Lower leg skin (tissue), 4 donors: ENCODE data around the gene DND1. TPM values are rescaled to one million over a fixed set of nuclear protein-coding genes. Genes with fewer than 3 reads are reported as not detected.
A peak's percentile ranks its signal among the peaks of the same experiment; 100 is the strongest.
"Not testable (repeated sequence)": the region's sequence is repeated elsewhere in the genome, so short reads cannot be mapped to it uniquely, and the experiment has no call there.

Experiments used
- DNase-seq, 2 donors: peaks; one replicate each; pipeline ENCODE4 v3.0.0-alpha.2; 2019; ENCODE audit warnings: low spot score in 2 of 2
- H3K4me3 ChIP-seq: fragments of 200-600 bp; sonication (generic); 2 replicates; pipeline ENCODE4 v1.5.1; 2017; ENCODE audit warnings: mild to moderate bottlenecking, low read depth; ENCODE audit not compliant: poor library complexity, severe bottlenecking
- CTCF ChIP-seq, 3 donors: fragments of 450-650 bp; IDR thresholded peaks; one replicate each; pipeline ENCODE4 v1.5.1; 2016; ENCODE audit warnings: antibody characterized with exemption in 3 of 3, mild to moderate bottlenecking in 3 of 3, moderate library complexity in 2 of 3
- POLR2A ChIP-seq, 2 donors: fragments of 450-650 bp; IDR thresholded peaks; one replicate each; pipeline ENCODE4 v1.6.1; 2016 to 2017; ENCODE audit warnings: antibody characterized with exemption in 2 of 2, mild to moderate bottlenecking in 1 of 2, moderate library complexity in 1 of 2
- WGBS, 2 donors: methylation state at CpG; one replicate each; pipeline ENCODE4 v1.1.5; 2018; 5-methylcytosine and 5-hydroxymethylcytosine counted together
- intact Hi-C: fragments of 100-400 bp; cut with DNase I; formaldehyde crosslinking; loops from one replicate; pipeline ENCODE4 v1.15.0; 2023; ENCODE audit warnings: low total_unique reads
- total RNA-seq, 4 donors: library from RNA; depleted of rRNA; stranded (reverse); fragments of >200 nt; gene quantifications; one replicate each; pipeline ENCODE4 v1.1.0, GENCODE V29; 2016

DND1 gene
- total RNA-seq, 4 donors from 2014 or later: 0.49 to 0.94 (median 0.69) TPM

DNA sequence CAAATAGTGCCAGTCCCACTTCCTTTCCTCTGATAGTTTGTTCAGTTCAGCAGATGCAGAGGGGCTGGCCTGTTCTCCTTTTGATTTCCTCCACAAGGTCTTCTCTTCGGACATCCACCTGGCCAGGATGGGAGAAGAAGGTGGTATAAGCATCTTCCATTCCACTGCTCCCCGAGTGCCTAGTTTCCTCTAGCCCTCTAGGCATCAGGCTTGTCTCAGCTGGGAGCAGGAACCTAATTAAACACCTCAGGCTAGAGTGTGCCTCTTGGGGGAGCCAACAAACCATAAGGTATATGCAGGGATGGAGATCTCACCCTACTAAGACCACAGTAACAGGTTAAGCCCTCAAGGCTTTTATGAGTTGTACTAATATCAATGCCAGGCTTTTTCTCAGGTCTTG lies 835 bp upstream of the DND1 start:
- intact Hi-C loops: no loop called here
- 78 to 87% methylated on average over 2 of the region's 2 CpGs for WGBS, 2 donors

GRCh38 chr5:140672455-140673186 lies 755 bp downstream of the DND1 start:
- no peak for TF ChIP-seq CTCF (IDR thresholded peaks at IDR 0.05)
- no peak for TF ChIP-seq POLR2A (IDR thresholded peaks at IDR 0.05)
- intact Hi-C loops: no loop called here
- no peak for DNase-seq
- no peak overlapping the region for H3K4me3 ChIP-seq
- WGBS, 2 donors: 62 to 80% methylated on average over 23 to 53 of the region's 70 CpGs

More for the DNA sequence above, 835 bp upstream of the DND1 start:
- no peak overlapping the region for H3K4me3 ChIP-seq
- TF ChIP-seq CTCF (IDR thresholded peaks at IDR 0.05): no peak
- no peak for TF ChIP-seq POLR2A (IDR thresholded peaks at IDR 0.05)
- DNase-seq: no peak

- WGBS, 2 donors: 91 to 97% methylated on average over 2 to 4 of the region's 7 CpGs
- no peak for DNase-seq
- no peak overlapping the region for H3K4me3 ChIP-seq
- intact Hi-C loops: no loop called here
- no peak for TF ChIP-seq POLR2A (IDR thresholded peaks at IDR 0.05)
- no peak for TF ChIP-seq CTCF (IDR thresholded peaks at IDR 0.05)
Observed at GRCh38 chr5:140671472-140672125, 1.8 kb downstream of the DND1 start.

DNA sequence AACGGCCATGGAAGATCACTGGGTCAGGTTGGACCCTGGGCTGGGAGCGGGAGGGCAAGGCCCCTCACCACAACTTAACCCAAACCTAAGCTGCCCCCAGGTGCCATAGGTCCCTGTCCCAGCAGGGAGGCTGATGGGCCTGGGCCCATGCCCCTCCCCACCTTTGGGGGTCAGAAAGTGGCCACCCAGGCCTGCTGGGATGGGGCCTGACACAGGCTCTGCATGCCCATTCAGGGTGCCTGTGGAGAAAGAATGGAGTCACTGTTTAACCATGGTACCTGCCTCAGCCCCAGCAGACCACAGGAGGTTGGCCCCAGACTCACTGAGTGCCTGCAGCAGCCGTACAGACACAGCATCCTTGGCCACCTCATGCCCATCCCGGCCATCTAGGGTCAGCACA lies 2.3 kb downstream of the DND1 start:
- DNase-seq, H3K4me3 ChIP-seq, intact Hi-C loops: not testable (repeated sequence)
- WGBS, 2 donors: 100% methylated on average over 2 of the region's 4 CpGs

- peak; percentile 96 to 99 for DNase-seq
- 0 to 2% methylated on average over 47 to 53 of the region's 54 CpGs for WGBS, 2 donors
- intact Hi-C loops: no loop called here
- TF ChIP-seq CTCF (IDR thresholded peaks at IDR 0.05): no peak
- TF ChIP-seq POLR2A (IDR thresholded peaks at IDR 0.05): no peak
- peak within 1 kb of the TSS; percentile 84 for H3K4me3 ChIP-seq
Observed at GRCh38 chr5:140664359-140665119, 8.8 kb downstream of the DND1 start, which contains the start of gene WDR55. Gene WDR55, plus strand, starts transcription at chr5:140664904. Its CDS starts 9 bp downstream, at chr5:140664913.

DNA sequence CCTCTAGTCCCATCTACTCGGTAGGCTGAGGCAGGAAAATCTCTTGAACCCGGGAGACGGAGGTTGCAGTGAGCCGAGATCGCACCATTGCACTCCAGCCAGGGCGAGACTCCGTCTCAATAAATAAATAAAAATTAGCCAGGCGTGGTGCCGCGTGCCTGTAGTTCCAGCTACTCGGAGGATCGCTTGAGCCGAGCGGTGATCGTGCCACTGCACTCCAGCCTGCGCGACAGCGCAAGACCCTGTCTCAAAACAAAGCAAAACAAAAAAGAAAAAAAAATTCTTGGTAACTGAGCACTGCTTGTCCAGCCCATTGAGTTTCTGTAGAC lies 9.4 kb downstream of the DND1 start:
- TF ChIP-seq CTCF (IDR thresholded peaks at IDR 0.05): no peak
- no peak for TF ChIP-seq POLR2A (IDR thresholded peaks at IDR 0.05)
- intact Hi-C loops: no loop called here
- DNase-seq: no peak
- peak overlapping the region; percentile 84 for H3K4me3 ChIP-seq
- WGBS, 2 donors: 13 to 16% methylated on average over 18 of the region's 18 CpGs

DNA sequence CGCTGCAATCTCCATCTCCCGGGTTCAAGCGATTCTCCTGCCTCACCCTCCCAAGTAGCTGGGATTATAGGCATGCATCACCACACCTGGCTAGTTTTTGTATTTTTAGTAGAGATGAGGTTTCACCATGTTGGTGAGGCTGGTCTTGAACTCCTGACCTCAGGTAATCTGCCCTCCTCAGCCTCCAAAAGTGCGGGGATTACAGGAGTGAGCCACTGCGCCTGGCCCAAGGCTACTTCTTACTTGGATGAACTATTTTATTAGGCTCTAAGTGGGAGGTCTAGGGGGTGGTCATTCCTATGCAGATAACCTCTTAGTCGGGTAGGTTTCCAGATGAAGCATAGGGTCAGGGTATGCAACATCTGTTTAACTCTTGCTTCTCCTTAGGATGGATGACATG lies 13.0 kb downstream of the DND1 start:
- intact Hi-C loops, H3K4me3 ChIP-seq: not testable (repeated sequence)
- peak in 1 of 2 donors; percentile 70 for DNase-seq
- WGBS, 2 donors: 84 to 88% methylated on average over 6 of the region's 6 CpGs
